ENCODE results near the gene PCSK4.

The PCSK4 gene

DNA sequence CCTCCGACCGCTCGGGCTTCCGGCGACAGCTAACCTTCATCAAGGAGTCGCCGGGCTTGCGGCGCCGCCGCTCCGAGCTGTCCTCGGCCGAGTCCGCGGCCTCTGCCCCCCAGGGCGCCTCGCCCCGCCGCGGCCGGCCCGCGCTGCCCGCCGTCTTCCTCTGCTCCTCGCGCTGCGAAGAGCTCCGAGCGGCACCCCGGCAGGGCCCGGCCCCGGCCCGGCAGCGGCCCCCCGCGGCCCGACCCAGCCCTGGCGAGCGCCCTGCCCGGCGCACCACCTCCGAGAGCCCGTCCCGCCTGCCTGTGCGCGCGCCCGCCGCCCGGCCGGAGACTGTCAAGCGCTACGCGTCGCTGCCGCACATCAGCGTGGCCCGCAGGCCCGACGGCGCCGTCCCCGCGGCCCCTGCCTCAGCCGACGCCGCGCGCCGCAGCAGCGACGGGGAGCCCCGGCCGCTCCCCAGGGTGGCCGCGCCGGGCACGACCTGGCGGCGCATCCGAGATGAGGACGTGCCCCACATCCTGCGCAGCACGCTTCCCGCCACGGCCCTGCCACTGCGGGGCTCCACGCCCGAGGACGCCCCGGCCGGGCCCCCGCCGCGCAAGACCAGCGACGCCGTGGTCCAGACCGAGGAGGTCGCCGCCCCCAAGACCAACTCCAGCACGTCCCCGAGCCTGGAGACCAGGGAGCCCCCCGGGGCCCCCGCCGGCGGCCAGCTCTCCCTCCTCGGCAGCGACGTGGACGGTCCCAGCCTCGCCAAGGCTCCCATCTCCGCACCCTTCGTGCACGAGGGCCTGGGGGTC is 20.7 kb downstream of the PCSK4 start:
- peak; percentile 28 for DNase-seq

DNA sequence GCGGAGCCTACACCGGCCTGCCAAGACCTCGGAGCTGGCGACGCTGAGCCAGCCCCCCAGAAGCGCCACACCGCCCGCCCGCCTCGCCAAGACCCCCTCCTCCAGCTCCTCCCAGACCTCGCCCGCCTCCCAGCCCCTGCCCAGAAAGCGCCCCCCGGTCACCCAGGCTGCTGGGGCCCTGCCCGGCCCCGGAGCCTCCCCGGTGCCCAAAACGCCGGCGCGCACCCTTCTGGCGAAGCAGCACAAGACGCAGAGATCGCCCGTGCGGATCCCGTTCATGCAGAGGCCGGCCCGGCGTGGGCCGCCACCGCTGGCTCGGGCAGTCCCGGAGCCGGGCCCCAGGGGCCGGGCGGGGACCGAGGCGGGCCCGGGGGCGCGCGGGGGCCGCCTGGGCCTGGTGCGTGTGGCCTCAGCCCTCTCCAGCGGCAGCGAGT is 21.3 kb downstream of the PCSK4 start:
- no peak for DNase-seq

- DNase-seq = no peak
Observed at GRCh38 chr19:1468274-1468820, 21.8 kb downstream of the PCSK4 start.

DNA sequence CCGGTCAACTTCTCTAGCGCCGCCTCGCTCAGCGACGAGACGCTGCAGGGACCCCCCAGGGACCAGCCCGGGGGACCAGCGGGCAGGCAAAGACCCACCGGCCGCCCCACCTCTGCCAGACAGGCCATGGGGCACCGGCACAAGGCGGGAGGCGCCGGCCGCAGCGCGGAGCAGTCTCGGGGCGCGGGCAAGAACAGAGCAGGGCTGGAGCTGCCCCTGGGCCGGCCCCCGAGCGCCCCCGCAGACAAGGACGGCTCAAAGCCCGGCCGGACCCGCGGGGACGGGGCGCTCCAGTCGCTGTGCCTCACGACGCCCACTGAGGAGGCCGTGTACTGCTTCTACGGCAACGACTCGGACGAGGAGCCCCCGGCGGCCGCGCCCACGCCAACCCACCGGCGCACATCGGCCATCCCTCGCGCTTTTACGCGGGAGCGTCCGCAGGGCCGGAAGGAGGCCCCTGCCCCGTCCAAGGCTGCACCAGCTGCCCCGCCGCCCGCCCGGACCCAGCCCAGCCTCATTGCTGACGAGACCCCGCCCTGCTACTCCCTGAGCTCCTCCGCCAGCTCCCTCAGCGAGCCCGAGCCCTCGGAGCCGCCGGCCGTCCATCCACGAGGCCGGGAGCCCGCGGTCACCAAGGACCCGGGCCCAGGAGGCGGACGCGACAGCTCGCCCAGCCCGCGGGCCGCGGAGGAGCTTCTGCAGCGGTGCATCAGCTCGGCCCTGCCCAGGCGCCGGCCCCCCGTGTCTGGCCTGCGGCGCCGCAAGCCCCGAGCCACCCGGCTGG is 22.5 kb downstream of the PCSK4 start:
- DNase-seq = no peak

GRCh38 chr19:1467215-1467489 is 23.0 kb downstream of the PCSK4 start:
- no peak for DNase-seq

GRCh38 chr19:1466461-1467214 is 23.5 kb downstream of the PCSK4 start:
- DNase-seq = no peak

DNA sequence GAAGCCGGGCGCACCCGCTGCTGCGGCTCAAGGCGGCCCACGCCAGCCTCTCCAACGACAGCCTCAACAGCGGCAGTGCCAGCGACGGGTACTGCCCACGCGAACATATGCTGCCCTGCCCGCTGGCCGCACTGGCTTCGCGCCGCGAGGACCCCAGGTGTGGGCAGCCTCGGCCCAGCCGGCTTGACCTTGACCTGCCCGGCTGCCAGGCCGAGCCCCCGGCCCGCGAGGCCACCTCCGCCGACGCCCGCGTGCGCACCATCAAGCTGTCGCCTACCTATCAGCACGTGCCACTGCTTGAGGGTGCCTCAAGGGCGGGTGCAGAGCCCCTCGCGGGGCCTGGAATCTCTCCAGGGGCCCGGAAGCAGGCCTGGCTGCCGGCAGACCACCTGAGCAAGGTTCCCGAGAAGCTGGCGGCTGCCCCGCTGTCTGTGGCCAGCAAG is 24.1 kb downstream of the PCSK4 start:
- DNase-seq = no peak

- no peak for DNase-seq
Observed at GRCh38 chr19:1465191-1466016, 24.7 kb downstream of the PCSK4 start.

- DNase-seq = no peak
Observed at GRCh38 chr19:1461862-1462261, 28.3 kb downstream of the PCSK4 start.

DNA sequence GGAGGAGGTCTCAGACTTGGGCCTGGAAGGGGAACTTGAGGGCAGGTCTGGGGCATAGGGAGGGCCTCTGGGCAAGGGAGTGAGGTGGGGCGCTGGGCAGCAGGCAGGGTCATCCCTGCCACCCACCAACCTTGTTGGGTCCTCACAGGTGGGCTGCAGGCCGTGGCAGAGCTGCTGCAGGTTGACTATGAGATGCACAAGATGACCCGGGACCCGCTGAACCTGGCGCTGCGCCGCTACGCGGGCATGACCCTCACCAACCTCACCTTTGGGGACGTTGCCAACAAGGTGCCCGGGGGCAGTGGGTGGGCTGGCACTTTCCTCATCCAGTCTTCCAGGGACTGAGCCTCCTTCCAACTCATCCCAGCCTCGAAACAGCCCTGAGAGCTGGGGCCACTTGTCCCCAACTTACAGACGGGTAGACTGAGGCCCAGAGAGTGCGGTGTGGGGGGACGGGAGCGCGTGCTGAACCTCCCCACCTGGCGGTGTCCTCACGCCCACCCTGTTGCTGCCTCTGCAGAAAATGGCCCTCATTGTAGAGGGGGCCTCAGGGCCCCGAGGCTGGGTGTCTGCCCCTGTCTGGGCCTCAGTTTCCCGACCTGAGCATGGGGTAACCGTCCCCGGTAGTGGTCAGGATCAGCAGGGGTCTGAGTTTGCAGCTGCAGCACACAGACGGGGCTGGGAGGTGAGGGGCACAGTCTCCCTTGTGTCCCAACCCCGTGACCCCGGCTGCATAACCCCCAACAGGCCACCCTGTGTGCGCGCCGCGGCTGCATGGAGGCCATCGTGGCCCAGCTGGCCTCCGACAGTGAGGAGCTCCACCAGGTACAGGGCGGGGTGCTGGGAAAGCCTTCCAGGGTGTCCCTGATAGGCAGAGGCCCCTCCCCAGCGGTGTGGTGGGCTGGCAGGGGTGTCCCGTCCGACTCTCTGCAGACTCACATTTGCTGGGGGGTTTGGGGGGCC is 29.8 kb downstream of the PCSK4 start:
- DNase-seq = no peak

GRCh38 chr19:1459479-1459878 is 30.7 kb downstream of the PCSK4 start:
- no peak for DNase-seq

DNA sequence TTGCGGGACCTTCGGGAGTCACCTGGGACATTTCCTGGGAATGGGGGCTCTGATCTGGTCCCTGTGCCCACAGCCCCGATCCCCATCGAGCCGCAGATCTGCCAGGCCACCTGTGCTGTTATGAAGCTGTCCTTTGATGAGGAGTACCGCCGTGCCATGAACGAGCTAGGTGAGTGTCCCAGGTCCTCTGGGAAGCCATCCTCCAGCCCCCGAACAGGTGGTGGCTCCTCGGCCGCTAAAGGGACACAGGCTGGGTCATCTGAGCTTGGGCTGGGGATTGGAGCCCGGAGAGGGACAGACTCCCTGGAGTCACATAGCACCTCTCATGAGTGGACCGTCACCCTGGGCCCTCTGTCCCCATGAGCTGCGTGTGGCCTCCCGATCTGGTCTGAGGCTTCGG is 32.3 kb downstream of the PCSK4 start:
- no peak for DNase-seq

- DNase-seq = no peak
Observed at GRCh38 chr19:1457031-1457739, 33.0 kb downstream of the PCSK4 start.

GRCh38 chr19:1456121-1456900 is 33.8 kb downstream of the PCSK4 start:
- DNase-seq = no peak

GRCh38 chr19:1455336-1456120 is 34.6 kb downstream of the PCSK4 start:
- no peak for DNase-seq

- no peak for DNase-seq
Observed at GRCh38 chr19:1455002-1455335, 35.2 kb downstream of the PCSK4 start.

GRCh38 chr19:1453525-1454364 is 36.4 kb downstream of the PCSK4 start:
- DNase-seq = no peak

Measured in NCI-H1105 (cell line).